AG20443 (cell line): ENCODE measurements around the gene SH2B2.
A peak's percentile ranks its signal among the peaks of the same experiment; 100 is the strongest.
"Not testable (repeated sequence)": the region's sequence is repeated elsewhere in the genome, so short reads cannot be mapped to it uniquely, and the experiment has no call there.

ENCODE experiments used
- DNase-seq: peaks from one replicate; pipeline ENCODE4 v3.0.0; 2012; ENCODE audit warnings: low spot score, mixed read lengths

The SH2B2 gene

GRCh38 chr7:102337002-102337401, 50.3 kb downstream of the SH2B2 start:
- DNase-seq = not testable (repeated sequence)

- DNase-seq = not testable (repeated sequence)
Observed at GRCh38 chr7:102337420-102337819, 50.8 kb downstream of the SH2B2 start.

- DNase-seq = not testable (repeated sequence)
Observed at GRCh38 chr7:102340599-102341368, 54.1 kb downstream of the SH2B2 start.

- DNase-seq = not testable (repeated sequence)
Observed at GRCh38 chr7:102346983-102347382, 60.3 kb downstream of the SH2B2 start.

GRCh38 chr7:102356344-102356743, 69.7 kb downstream of the SH2B2 start, which contains the start of gene SPDYE6:
Gene SPDYE6 (minus strand): TSS chr7:102356444. CDS start chr7:102356023, 421 bp downstream.
- DNase-seq = not testable (repeated sequence)

- peak; percentile 95 for DNase-seq
Observed at GRCh38 chr7:102363549-102364393, 77.1 kb downstream of the SH2B2 start.

- not testable (repeated sequence) for DNase-seq
Observed at GRCh38 chr7:102364394-102364886, 77.8 kb downstream of the SH2B2 start.

- DNase-seq = not testable (repeated sequence)
Observed at GRCh38 chr7:102365390-102365789, 78.7 kb downstream of the SH2B2 start.

- DNase-seq = not testable (repeated sequence)
Observed at GRCh38 chr7:102370038-102370437, 83.4 kb downstream of the SH2B2 start.
